Endothelial cell of umbilical vein (primary cell): ENCODE measurements around the gene SPDYA. TPM values are rescaled to one million over a fixed set of nuclear protein-coding genes. Genes with fewer than 3 reads are reported as not detected.

Experiments used
- BruUV-seq: library from RNA; stranded (reverse); fragments of 400-500 nt; replicated peaks from 2 replicates; lab custom pipeline; 2021; lab: Mats Ljungman, UMichigan
- CTCF ChIA-PET: fragments of 300-600, 350-600 bp; sonication (Branson Sonifier 250); formaldehyde crosslinking; loops from one replicate; lab custom pipeline; 2021; ENCODE audit warnings: antibody characterized with exemption, inconsistent platforms; lab: Charles Lee
- POLR2A ChIA-PET: fragments of 300-600, 350-600 bp; sonication (Branson Sonifier 250); formaldehyde crosslinking; loops from one replicate; lab custom pipeline; 2021; ENCODE audit warnings: antibody characterized with exemption, inconsistent platforms; lab: Charles Lee
- DNase-seq: peaks from one replicate; pipeline ENCODE4 v3.0.0-alpha.2; 2011; ENCODE audit warnings: low read depth, low spot score
- FAIRE-seq: peaks from 2 replicates; lab custom pipeline; 2011; peaks lifted over from hg19 to GRCh38; lab: Jason Lieb, UNC
- H2AFZ ChIP-seq: 2 replicates; pipeline ENCODE4 v1.6.0; 2012; ENCODE audit warnings: low read depth, low read length, control low read depth, inconsistent platforms
- H3K27ac ChIP-seq: 2 replicates; pipeline ENCODE4 v1.5.1; 2011; ENCODE audit warnings: low read depth, mild to moderate bottlenecking, control low read depth, low read length, moderate library complexity; ENCODE audit not compliant: insufficient read depth
- H3K27me3 ChIP-seq, 2 experiments: 2 replicates each; pipeline versions ENCODE4 v1.6.0 to v1.6.1; 2011; ENCODE audit warnings: low read length in 2 of 2, mixed read lengths in 1 of 2; ENCODE audit not compliant: control insufficient read depth in 2 of 2, insufficient read depth in 2 of 2
- H3K36me3 ChIP-seq, 2 experiments: 2 replicates in 1 of 2; 3 replicates in 1 of 2; pipeline ENCODE4 v1.5.1; 2011; ENCODE audit warnings: low read length in 2 of 2, mild to moderate bottlenecking in 1 of 2, moderate library complexity in 1 of 2; ENCODE audit not compliant: control insufficient read depth in 2 of 2, insufficient read depth in 2 of 2; ENCODE audit errors: extremely low read depth in 1 of 2
- H3K4me1 ChIP-seq: 3 replicates; pipeline ENCODE4 v1.5.1; 2011; ENCODE audit warnings: mild to moderate bottlenecking, low read length; ENCODE audit not compliant: control insufficient read depth, insufficient read depth; ENCODE audit errors: extremely low read depth
- H3K4me2 ChIP-seq: 2 replicates; pipeline ENCODE4 v1.6.1; 2011; ENCODE audit warnings: low read length, control low read depth, mixed read lengths; ENCODE audit not compliant: insufficient read depth
- H3K4me3 ChIP-seq, 3 experiments: fragments of 200-600 bp in 1 of 3; sonication (generic), shearing (Covaris generic) in 1 of 3; replicated peaks in 1 of 3; 2 replicates each; pipeline ENCODE4 v1.5.1; 2011 to 2016; ENCODE audit warnings: control low read depth in 3 of 3, low read length in 3 of 3, mild to moderate bottlenecking in 2 of 3, inconsistent platforms in 1 of 3, low read depth in 1 of 3, moderate library complexity in 1 of 3; ENCODE audit not compliant: insufficient read depth in 1 of 3
- H3K79me2 ChIP-seq: 2 replicates; pipeline ENCODE4 v1.6.0; 2012; ENCODE audit warnings: low read length, inconsistent platforms; ENCODE audit not compliant: control insufficient read depth, insufficient read depth
- H3K9ac ChIP-seq: replicated peaks from 2 replicates; pipeline ENCODE3; 2011; ENCODE audit warnings: low read length, control low read depth; ENCODE audit not compliant: insufficient read depth; ENCODE audit errors: extremely low read depth
- H3K9me1 ChIP-seq: replicated peaks from 3 replicates; pipeline ENCODE4 v1.6.0; 2011; ENCODE audit warnings: mild to moderate bottlenecking, low read length; ENCODE audit not compliant: control insufficient read depth, insufficient read depth; ENCODE audit errors: extremely low read depth
- H3K9me3 ChIP-seq: replicated peaks from 2 replicates; pipeline ENCODE4 v1.5.1; 2012; ENCODE audit warnings: low read length, inconsistent platforms; ENCODE audit not compliant: control insufficient read depth, insufficient read depth
- H4K20me1 ChIP-seq: replicated peaks from 2 replicates; pipeline ENCODE3; 2011; ENCODE audit warnings: mild to moderate bottlenecking, low read length; ENCODE audit not compliant: control insufficient read depth, insufficient read depth; ENCODE audit errors: extremely low read depth
- EZH2 ChIP-seq: IDR thresholded peaks from 2 replicates; pipeline ENCODE4 v1.6.1; 2012; ENCODE audit warnings: borderline replicate concordance, low read depth, mild to moderate bottlenecking, moderate library complexity, low read length, inconsistent platforms; ENCODE audit not compliant: severe bottlenecking
- FOS ChIP-seq: IDR thresholded peaks from 2 replicates; pipeline ENCODE4 v1.6.1; 2011; ENCODE audit warnings: mild to moderate bottlenecking, low read length, moderate library complexity, borderline replicate concordance; ENCODE audit not compliant: insufficient read depth
- GATA2 ChIP-seq: IDR thresholded peaks from 2 replicates; pipeline ENCODE4 v1.7.0; 2011; ENCODE audit warnings: low read depth, mild to moderate bottlenecking, moderate library complexity, mixed read lengths, low read length; ENCODE audit not compliant: insufficient read length, insufficient read depth
- JUN ChIP-seq: IDR thresholded peaks from 2 replicates; pipeline ENCODE4 v1.6.1; 2011; ENCODE audit warnings: borderline replicate concordance, low read depth; ENCODE audit not compliant: insufficient read length, insufficient read depth
- MAX ChIP-seq: IDR thresholded peaks from 2 replicates; pipeline ENCODE4 v1.6.1; 2011; ENCODE audit not compliant: insufficient read depth, insufficient read length
- MYC ChIP-seq: IDR thresholded peaks from one replicate; pipeline ENCODE4 v1.6.1; 2011; ENCODE audit warnings: mild to moderate bottlenecking, low read depth, low read length
- POLR2A ChIP-seq: IDR thresholded peaks from 2 replicates; pipeline ENCODE4 v1.6.1; 2012; ENCODE audit warnings: low read depth, mild to moderate bottlenecking, control low read depth, low read length
- POLR2AphosphoS5 ChIP-seq: IDR thresholded peaks from 2 replicates; pipeline ENCODE4 v1.6.1; 2012; ENCODE audit warnings: low read depth, mild to moderate bottlenecking, control low read depth, low read length, moderate library complexity; ENCODE audit not compliant: insufficient read depth
- dilution Hi-C: fragments of 300-500 bp; cut with MboI; formaldehyde crosslinking; loops from one replicate; pipeline ENCODE4 v1.15.0; 2019; ENCODE audit warnings: low sequenced_read_pairs; ENCODE audit not compliant: extremely low pct_ligation_motif_present
- intact Hi-C: fragments of 100-400 bp; cut with micrococcal nuclease; formaldehyde crosslinking; loops from one replicate; pipeline ENCODE4 v1.10.0; 2022
- polyA plus RNA-seq, 4 experiments: library from polyadenylated mRNA; depleted of rRNA in 3 of 4; stranded (reverse) in 3 of 4; unstranded in 1 of 4; fragments of >200 nt; gene quantifications; 2 replicates each; pipeline versions ENCODE4 v1.2.1 to v1.2.3, GENCODE V29; 2011 to 2012; ENCODE audit warnings: missing spikeins in 1 of 4
- total RNA-seq: library from RNA; stranded (reverse); gene quantifications from 2 replicates; pipeline ENCODE4 v1.2.3, GENCODE V29; 2021
- TF ChIP-seq, protein P1 (sequence below), 2 donors: IDR thresholded peaks; 1 replicate in 1 of 2; 2 replicates in 1 of 2; pipeline ENCODE4 v1.5.1; 2011; ENCODE audit warnings: low read length in 2 of 2, mild to moderate bottlenecking in 2 of 2, moderate library complexity in 2 of 2, control low read depth in 1 of 2, inconsistent platforms in 1 of 2, low read depth in 1 of 2; ENCODE audit not compliant: insufficient read depth in 1 of 2; ENCODE audit errors: extremely low read depth in 1 of 2

Gene SPDYA
- total and polyA plus RNA-seq, 2 donors (not counting 3 experiments of a cell fraction or from before 2014, with no cell fraction given): 0.06 to 1.6 TPM

GRCh38 chr2:28895189-28895893, 84.7 kb downstream of the SPDYA start:
- H3K4me2 ChIP-seq: peak overlapping the region; percentile 98
- BruUV-seq: TSS peak; percentile 30
- dilution Hi-C loops (no loop called here), intact Hi-C loops (loop anchor here (2.0 kb wide), 1 partner anchor 75 kb away; no protein-coding TSS in a partner anchor)
- no peaks in the 10 kb centered on the region for H3K27me3 ChIP-seq
- peak overlapping the region; percentile 84 for H3K27ac ChIP-seq
- ChIA-PET CTCF (interaction anchor here (0.5 to 1.6 kb wide), 4 partner anchors 15 to 328 kb away, joined by 3 to 6 read pairs (median 4); no protein-coding TSS in a partner anchor), POLR2A (interaction anchor here (2.2 kb wide), 1 partner anchor 25 kb away, joined by 6 read pairs; the partner anchor contains the start of gene TRMT61B)
- no peaks in the 10 kb centered on the region for H3K9me3 ChIP-seq
- peak overlapping the region; percentile 19 for H2AFZ ChIP-seq
- H4K20me1 ChIP-seq: peaks cover 22% of the 10 kb centered on the region
- H3K79me2 ChIP-seq: peaks cover 59% of the 10 kb centered on the region
- FAIRE-seq: peak; percentile 71
- peak overlapping the region; percentile 90 for H3K9ac ChIP-seq
- no peaks in the 10 kb centered on the region for H3K9me1 ChIP-seq
- no peaks in the 10 kb centered on the region for H3K36me3 ChIP-seq
- peak; percentile 31 for DNase-seq
- TF ChIP-seq POLR2A (no peak), FOS (peak; percentile 15), MAX (peak; percentile 16), MYC (peak; percentile 86)
- peak overlapping the region; percentile 93 to 98 (median 94) for H3K4me3 ChIP-seq
- peaks cover 26% of the 10 kb centered on the region for H3K4me1 ChIP-seq

GRCh38 chr2:28896906-28897305, 86.3 kb downstream of the SPDYA start:
- dilution Hi-C loops: no loop called here
- H2AFZ ChIP-seq: no peak overlapping the region
- H3K4me2 ChIP-seq: peak overlapping the region; percentile 98
- peaks cover 0 to under 1% of the 10 kb centered on the region in 2 experiments for H3K36me3 ChIP-seq
- CTCF ChIA-PET: interaction anchor here (1.0 to 1.5 kb wide), 2 partner anchors 77 to 303 kb away, joined by 3 to 6 read pairs; no protein-coding TSS in a partner anchor
- no peaks in the 10 kb centered on the region for H3K9me3 ChIP-seq
- H3K9me1 ChIP-seq: no peaks in the 10 kb centered on the region
- no TSS peak for BruUV-seq
- H3K27me3 ChIP-seq: no peaks in the 10 kb centered on the region
- POLR2A ChIA-PET: interaction anchor here (0.5 kb wide), 1 partner anchor 84 kb away, joined by 3 read pairs; no protein-coding TSS in a partner anchor
- TF ChIP-seq FOS (no peak), MAX (no peak), GATA2 (no peak), EZH2 (no peak), POLR2AphosphoS5 (no peak), JUN (no peak), MYC (no peak), POLR2A (no peak)
- TF ChIP-seq, protein P1, sequence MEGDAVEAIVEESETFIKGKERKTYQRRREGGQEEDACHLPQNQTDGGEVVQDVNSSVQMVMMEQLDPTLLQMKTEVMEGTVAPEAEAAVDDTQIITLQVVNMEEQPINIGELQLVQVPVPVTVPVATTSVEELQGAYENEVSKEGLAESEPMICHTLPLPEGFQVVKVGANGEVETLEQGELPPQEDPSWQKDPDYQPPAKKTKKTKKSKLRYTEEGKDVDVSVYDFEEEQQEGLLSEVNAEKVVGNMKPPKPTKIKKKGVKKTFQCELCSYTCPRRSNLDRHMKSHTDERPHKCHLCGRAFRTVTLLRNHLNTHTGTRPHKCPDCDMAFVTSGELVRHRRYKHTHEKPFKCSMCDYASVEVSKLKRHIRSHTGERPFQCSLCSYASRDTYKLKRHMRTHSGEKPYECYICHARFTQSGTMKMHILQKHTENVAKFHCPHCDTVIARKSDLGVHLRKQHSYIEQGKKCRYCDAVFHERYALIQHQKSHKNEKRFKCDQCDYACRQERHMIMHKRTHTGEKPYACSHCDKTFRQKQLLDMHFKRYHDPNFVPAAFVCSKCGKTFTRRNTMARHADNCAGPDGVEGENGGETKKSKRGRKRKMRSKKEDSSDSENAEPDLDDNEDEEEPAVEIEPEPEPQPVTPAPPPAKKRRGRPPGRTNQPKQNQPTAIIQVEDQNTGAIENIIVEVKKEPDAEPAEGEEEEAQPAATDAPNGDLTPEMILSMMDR (IDR thresholded peaks at IDR 0.05; ENCODE audit: extremely low read depth in 1 of 2, insufficient read depth in 1 of 2, low read depth in 1 of 2, low read length in 2 of 2): no peak
- FAIRE-seq: no peak
- DNase-seq: no peak
- peaks cover 28% of the 10 kb centered on the region for H4K20me1 ChIP-seq
- peak overlapping the region in 1 of 3 experiments; percentile 98 for H3K4me3 ChIP-seq
- H3K79me2 ChIP-seq: peaks cover 75% of the 10 kb centered on the region
- intact Hi-C loops: no loop called here
- no peak overlapping the region for H3K9ac ChIP-seq
- no peak overlapping the region for H3K27ac ChIP-seq
- H3K4me1 ChIP-seq: peaks cover 26% of the 10 kb centered on the region
